ENCODE data around the gene PLA2R1. TPM values are rescaled to one million over a fixed set of nuclear protein-coding genes. Genes with fewer than 3 reads are reported as not detected.

Gene PLA2R1
- total and polyA plus RNA-seq, 9 donors = 9.9 to 33.8 (median 20.4) TPM

DNA sequence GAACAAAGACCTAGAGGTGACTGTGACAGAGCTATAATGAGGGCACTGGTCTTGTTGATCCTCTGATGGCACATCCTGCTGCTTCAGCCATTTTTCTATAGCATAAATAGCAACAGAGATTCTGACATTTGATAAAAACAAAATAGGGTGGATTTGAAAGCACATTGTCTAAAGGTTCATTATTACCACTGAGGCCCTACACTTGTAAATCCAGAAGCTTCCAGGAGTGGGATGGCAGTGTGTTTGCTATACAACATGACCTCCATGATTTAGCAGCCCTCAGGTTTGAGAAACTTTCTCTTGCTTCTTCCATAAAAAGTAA lies 171.2 kb downstream of the PLA2R1 start:
- H3K4me3 ChIP-seq = no peak overlapping the region
- TF ChIP-seq EP300 (IDR thresholded peaks at IDR 0.05) = no peak
- no peak for TF ChIP-seq CTCF (IDR thresholded peaks at IDR 0.05)
- TF ChIP-seq POLR2A (IDR thresholded peaks at IDR 0.05) = no peak
- H3K9me3 ChIP-seq = no peaks in the 10 kb centered on the region
- intact Hi-C loops (cut with DNase I) = no loop called here
- no peak overlapping the region for H3K27ac ChIP-seq
- H3K27me3 ChIP-seq = no peaks in the 10 kb centered on the region
- H3K4me1 ChIP-seq (ENCODE audit: insufficient read depth) = no peaks in the 10 kb centered on the region
- DNase-seq = no peak
- H3K36me3 ChIP-seq = no peaks in the 10 kb centered on the region

- DNase-seq = no peak
- H3K36me3 ChIP-seq = no peaks in the 10 kb centered on the region
These were observed 171.7 kb downstream of the PLA2R1 start for GRCh38 chr2:159890551-159891266.

DNA sequence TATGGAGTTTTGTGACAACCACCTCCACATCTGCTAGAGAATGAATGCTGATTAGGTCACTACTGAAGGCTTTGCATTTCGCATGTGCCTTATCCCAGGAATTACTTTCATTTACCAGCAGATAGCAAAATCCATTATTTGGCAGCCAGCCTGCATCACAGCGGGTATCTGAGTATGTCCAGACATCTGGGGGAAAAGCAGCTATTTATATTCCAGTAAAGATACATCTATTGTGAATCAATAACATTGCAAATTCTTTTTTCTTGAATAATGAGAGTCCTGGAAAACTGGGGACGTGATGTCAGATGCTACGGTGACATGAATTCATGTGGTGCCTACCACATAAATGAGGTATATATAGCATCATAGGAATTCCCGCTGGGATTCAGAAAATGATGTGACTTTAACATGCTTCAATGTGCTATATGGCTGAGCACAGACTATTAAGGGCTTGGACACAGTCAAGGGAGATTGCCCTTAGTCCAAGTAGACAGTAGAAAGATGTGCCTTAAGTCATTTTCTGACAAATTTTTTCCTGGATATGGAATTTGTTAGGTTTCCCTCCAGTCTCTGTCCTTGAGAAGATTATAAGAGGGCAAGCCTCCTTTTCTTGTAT lies 180.2 kb downstream of the PLA2R1 start:
- intact Hi-C loops (cut with DNase I) = no loop called here
- TF ChIP-seq POLR2A (IDR thresholded peaks at IDR 0.05) (no peak), EP300 (IDR thresholded peaks at IDR 0.05) (no peak), CTCF (IDR thresholded peaks at IDR 0.05) (no peak)
- no peak for DNase-seq
- H3K4me3 ChIP-seq = no peak overlapping the region
- WGBS, 3 donors = 46 to 66% (median 50%) methylated on average over 5 of the region's 5 CpGs
- peaks cover 4% of the 10 kb centered on the region for H3K4me1 ChIP-seq (ENCODE audit: insufficient read depth)
- H3K36me3 ChIP-seq = no peaks in the 10 kb centered on the region
- no peaks in the 10 kb centered on the region for H3K27me3 ChIP-seq
- H3K9me3 ChIP-seq = no peaks in the 10 kb centered on the region
- no peak overlapping the region for H3K27ac ChIP-seq

More at GRCh38 chr2:159890551-159891266, 171.7 kb downstream of the PLA2R1 start:
- no peak overlapping the region for H3K4me3 ChIP-seq
- TF ChIP-seq POLR2A (IDR thresholded peaks at IDR 0.05) (no peak), EP300 (IDR thresholded peaks at IDR 0.05) (no peak), CTCF (IDR thresholded peaks at IDR 0.05) (no peak)
- no peaks in the 10 kb centered on the region for H3K27me3 ChIP-seq
- 90 to 97% (median 94%) methylated on average over 1 of the region's 1 CpG for WGBS, 3 donors
- intact Hi-C loops (cut with DNase I) = no loop called here
- no peak overlapping the region for H3K27ac ChIP-seq
- no peaks in the 10 kb centered on the region for H3K4me1 ChIP-seq (ENCODE audit: insufficient read depth)
- H3K9me3 ChIP-seq = no peaks in the 10 kb centered on the region

Other genes with a start within 250 kb of the PLA2R1 start
- 1 to 10 TPM; 1.1 to 5.9 (median 2.6) TPM for gene LY75, start 157.9 kb downstream of the PLA2R1 start, total RNA-seq
- gene LY75, start 157.9 kb downstream of the PLA2R1 start, polyA plus RNA-seq = 1 to 10 TPM in 1 of 2 donors, under 1 TPM in 1; 0.96 to 2.6 TPM
- 1 to 10 TPM in 1 of 7 donors, under 1 TPM in 3, not detected in 3; 0.17 to 3.6 (median 0.36) TPM for gene ITGB6, start 137.7 kb upstream of the PLA2R1 start, total RNA-seq
- gene ITGB6, start 137.7 kb upstream of the PLA2R1 start, polyA plus RNA-seq = not detected

Measured in ovary (tissue), 9 donors.